ENCODE data around the gene DDX25.

GRCh38 chr11:125931116-125931515 lies 26.8 kb downstream of the DDX25 start:
- TF ChIP-seq CTCF (IDR thresholded peaks at IDR 0.05) (no peak), POLR2A (IDR thresholded peaks at IDR 0.05) (no peak)
